Posterior vena cava (tissue), 2 donors: Measurements from ENCODE around the gene SMARCA5. TPM values are rescaled to one million over a fixed set of nuclear protein-coding genes. Genes with fewer than 3 reads are reported as not detected.
A peak's percentile ranks its signal among the peaks of the same experiment; 100 is the strongest.
"Not testable (repeated sequence)": the region's sequence is repeated elsewhere in the genome, so short reads cannot be mapped to it uniquely, and the experiment has no call there.

Experiments
- DNase-seq: peaks from one replicate; pipeline ENCODE4 v3.0.0-alpha.2; 2020; ENCODE audit warnings: low spot score
- intact Hi-C, 2 donors: fragments of 100-400 bp; cut with DNase I; formaldehyde crosslinking; loops; one replicate each; pipeline versions ENCODE4 v1.14.1 to v1.14.2; 2022 to 2023
- long read RNA-seq, 2 donors: library from polyadenylated mRNA; unstranded; transcript quantifications; one replicate each; pipeline ENCODE4 v2.0.0, GENCODE V29; 2020 to 2021
- total RNA-seq, 2 donors: library from RNA; stranded (reverse); fragmentation: NEBNext Ultra II Directional; extraction: Animal tissue kit (Norgen Biotek cat#: 25700); gene quantifications; one replicate each; pipeline ENCODE4 v1.2.1, GENCODE V29; 2021
- donor health status: DM: yes; HTN: yes; CAD: no.
- donor health status: DM: yes; HTN: yes; CAD: no.

SMARCA5 gene
- total RNA-seq: 10 to 100 TPM; 34.2 to 36.6 TPM
- long read RNA-seq, donor 1, full-length matches to known transcripts: 13 of 22 reads
- long read RNA-seq, donor 1, partial matches to known transcripts: 5 of 22 reads
- long read RNA-seq, donor 1, other reads (novel, unspliced or antisense): 4 of 22 reads
- long read RNA-seq, donor 2, full-length matches to known transcripts: 2 of 55 reads
- long read RNA-seq, donor 2, partial matches to known transcripts: 51 of 55 reads
- long read RNA-seq, donor 2, other reads (novel, unspliced or antisense): 2 of 55 reads

- intact Hi-C loops: no loop called here
- peak; percentile 99 for DNase-seq
These were observed at the start of gene SMARCA5 for GRCh38 chr4:143513314-143514168. TSS of gene SMARCA5 (plus strand) at chr4:143513702. CDS start at chr4:143513925, 223 bp downstream.

DNA sequence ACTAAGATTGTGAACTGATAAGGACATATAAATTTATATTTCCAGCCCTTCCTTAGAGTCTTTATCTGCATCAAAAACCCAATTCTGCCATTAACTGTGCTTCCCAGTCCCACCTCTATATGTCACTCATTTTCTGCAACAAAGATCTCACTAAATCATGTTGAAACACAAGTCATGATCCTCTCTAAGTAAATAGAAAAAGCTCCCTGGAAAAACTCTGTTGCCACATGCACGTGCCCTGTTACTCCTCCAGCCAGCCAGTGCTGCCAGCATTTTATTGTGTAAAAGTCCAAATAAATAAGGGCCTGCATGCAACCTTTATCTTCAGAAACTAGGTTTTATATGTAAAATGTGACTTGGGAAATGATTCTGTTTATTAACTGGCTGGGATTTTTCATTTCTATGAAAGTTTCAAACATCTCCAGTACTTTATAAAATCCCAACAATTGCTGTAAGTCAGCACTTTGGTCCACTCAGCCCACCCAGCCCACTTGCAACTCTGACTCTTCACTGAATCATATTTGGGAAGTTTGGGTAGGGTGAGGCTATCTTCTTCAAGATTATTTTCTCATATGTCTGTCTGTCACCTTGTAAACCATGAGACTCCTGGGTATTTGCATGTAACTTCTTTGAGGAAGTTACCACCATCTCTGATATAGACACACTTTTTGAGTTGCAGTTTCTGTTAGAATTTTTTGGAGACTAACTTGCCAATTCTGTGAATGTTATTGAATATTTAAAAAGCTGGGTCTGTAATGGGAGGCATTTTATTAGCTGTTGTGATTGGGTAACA is 40.0 kb upstream of the SMARCA5 start:
- intact Hi-C loops: no loop called here
- DNase-seq: no peak

DNA sequence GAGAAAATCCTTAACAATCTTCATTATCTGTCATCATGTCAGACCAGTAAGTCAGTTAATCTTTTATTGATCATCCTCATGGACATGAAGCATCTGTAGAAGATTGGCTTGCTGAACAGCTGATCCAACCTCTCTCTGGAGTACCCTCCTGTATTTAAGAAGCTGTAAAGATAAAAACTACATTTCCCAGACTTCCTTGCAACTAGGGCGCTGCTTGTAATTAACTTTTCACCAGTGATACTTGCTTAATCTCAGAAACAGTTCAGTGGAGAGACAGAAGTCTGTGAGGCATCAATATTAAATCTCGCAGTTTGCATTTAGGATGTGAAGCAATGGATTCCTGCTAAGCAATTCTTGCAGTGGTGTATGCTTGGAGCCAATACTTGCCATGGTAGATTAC is 36.0 kb upstream of the SMARCA5 start:
- DNase-seq: no peak
- intact Hi-C loops: no loop called here

- DNase-seq: no peak
- intact Hi-C loops: loop anchor here (10.0 kb wide), 1 partner anchor 277 kb away; no protein-coding TSS in a partner anchor
These were observed 32.1 kb upstream of the SMARCA5 start for GRCh38 chr4:143481361-143481760.

GRCh38 chr4:143482840-143483239 is 30.7 kb upstream of the SMARCA5 start:
- intact Hi-C loops: loop anchor here (10.0 kb wide), 1 partner anchor 278 kb away; no protein-coding TSS in a partner anchor
- no peak for DNase-seq

DNA sequence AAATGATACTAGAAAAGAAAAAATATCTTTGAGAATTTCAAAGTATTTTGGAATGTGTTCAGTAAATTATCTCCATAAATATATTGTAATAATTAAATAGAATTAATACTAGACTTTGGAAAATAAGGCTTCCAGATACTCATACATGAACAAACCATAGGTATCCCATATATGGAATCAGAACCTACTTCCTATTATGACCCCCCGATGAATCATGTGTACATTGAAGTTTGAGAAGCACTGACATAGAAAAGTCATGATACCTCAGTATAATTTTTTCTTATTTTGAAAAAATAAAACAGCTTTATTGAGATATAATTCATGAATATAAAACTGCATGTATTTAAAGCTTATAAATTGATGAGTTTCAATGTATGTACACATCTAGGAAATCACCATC is 27.2 kb upstream of the SMARCA5 start:
- intact Hi-C loops: loop anchor here (10.0 kb wide), 1 partner anchor 282 kb away; no protein-coding TSS in a partner anchor
- DNase-seq: no peak

DNA sequence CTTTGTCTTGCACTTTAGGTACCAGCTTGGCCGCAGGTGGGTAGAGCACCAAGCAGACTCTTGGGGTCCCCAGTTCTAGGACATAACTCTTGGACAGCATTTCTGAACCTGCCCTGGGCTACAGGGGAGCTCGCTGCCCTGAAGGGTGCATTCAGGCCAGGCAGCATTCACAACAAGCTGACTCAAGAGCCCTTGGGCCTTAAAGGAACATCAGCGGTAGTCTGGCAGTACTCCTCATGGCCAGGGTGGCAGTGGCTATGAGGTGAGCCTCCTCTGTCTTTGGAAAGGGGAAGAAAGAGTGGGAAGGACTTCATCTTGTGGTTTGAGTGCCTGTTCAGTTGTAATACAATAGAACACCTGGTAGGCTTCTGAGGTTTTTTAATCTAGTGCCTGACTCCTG is 24.8 kb upstream of the SMARCA5 start:
- DNase-seq: no peak
- intact Hi-C loops: loop anchor here (10.0 kb wide), 1 partner anchor 284 kb away; no protein-coding TSS in a partner anchor

DNA sequence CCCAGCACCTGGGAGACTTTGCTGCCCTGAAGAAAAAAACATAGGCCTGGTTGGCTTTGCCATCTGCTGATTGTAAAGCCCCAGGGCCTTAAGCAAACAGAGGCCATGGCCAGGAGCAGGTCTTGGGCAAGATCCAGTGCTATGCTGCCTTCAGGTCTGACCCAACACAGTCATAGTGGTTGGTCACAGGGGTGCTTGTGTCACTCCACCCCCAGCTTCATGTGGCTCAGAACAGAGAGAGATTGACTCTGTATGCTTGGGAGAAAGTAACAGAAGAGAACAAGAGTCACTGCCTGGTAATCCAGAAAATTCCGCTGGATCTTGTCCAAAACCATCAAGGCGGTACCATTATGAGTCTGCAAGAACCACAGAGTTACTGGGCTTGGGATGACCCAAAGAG is 24.4 kb upstream of the SMARCA5 start:
- intact Hi-C loops: loop anchor here (10.0 kb wide), 1 partner anchor 284 kb away; no protein-coding TSS in a partner anchor
- DNase-seq: no peak

GRCh38 chr4:143498021-143498420 is 15.5 kb upstream of the SMARCA5 start:
- no peak for DNase-seq

GRCh38 chr4:143502231-143502630 is 11.3 kb upstream of the SMARCA5 start:
- intact Hi-C loops: no loop called here
- DNase-seq: no peak

More at GRCh38 chr4:143498021-143498420, 15.5 kb upstream of the SMARCA5 start:
- intact Hi-C loops: no loop called here

- DNase-seq: no peak
- intact Hi-C loops: no loop called here
These were observed 7.5 kb upstream of the SMARCA5 start for GRCh38 chr4:143506031-143506430.

- DNase-seq: no peak
- intact Hi-C loops: no loop called here
These were observed 1.6 kb upstream of the SMARCA5 start for GRCh38 chr4:143511906-143512305.

DNA sequence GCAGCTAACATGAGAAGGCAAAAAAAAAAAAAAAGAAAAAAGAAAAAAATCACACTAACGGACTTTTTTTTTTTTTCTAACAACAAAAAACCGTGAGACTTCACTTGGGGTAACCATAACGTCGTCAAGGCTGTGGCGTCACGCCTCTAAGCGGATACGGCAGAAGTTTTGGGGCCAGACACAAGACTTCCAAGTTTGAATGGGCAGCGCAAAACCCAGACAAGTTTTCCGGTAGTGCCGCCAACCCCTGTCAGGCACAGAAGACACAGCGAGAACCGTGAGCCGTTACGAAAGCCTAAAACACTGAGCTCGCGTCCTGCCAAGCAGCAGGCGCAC is 556 bp upstream of the SMARCA5 start:
- intact Hi-C loops: no loop called here
- DNase-seq: no peak

DNA sequence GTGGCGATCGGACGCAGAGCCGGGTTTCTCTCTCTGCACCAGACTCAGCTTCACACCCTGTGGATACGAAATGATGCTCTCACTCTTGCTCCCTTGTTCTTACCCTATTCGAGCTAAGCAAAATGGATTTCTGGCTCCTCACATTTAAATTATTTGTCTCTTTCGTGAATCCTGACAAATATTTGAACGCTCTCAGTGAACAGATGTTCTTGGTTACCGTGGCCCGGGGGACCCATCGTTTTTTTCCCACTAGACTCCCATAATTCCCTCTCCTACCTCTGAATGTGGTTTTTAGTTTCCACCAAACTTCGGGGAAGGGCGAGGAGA is 630 bp downstream of the SMARCA5 start:
- intact Hi-C loops: no loop called here

DNA sequence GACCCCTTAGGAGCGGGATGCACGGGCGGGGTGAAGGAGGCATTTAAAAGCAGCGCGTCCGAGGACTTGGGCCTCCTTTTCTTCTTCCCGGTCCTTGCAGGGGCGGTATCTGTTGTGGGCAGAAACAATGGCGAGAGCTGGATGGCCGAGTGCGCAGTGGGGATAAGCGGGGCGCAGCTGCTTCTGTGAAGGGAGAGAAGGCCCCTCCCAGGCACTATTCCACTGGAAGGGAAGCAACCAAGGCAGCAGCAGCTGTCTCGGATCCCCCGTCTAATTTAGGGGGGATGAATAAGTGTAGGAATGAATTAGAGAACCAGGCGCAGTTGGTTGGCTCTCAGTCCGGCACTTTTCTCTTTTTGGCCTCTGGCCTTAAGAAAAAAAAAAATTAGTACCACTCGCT is 995 bp downstream of the SMARCA5 start:
- peak; percentile 82 for DNase-seq
- intact Hi-C loops: no loop called here

More for the DNA sequence above, 630 bp downstream of the SMARCA5 start:
- no peak for DNase-seq

- DNase-seq: no peak
- intact Hi-C loops: no loop called here
These were observed 1.4 kb downstream of the SMARCA5 start for GRCh38 chr4:143514901-143515300.

DNA sequence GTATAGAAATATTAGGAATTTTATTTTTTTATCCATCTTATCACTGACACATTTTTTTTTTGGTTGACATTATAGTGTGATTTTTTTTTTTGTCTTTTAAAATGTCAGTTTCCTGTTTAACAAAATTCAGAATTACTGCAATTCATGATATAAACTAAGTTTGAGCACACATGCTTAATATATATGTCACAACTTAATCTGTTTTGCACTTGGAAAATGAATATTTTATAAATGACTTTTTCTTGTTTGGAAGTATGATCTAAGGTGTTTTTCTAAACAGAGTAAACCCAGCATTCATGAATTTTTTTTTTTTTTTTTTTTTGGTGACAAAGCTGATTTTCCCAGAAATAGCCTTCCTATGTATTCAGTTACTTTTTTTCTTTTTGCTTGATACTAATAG is 2.4 kb downstream of the SMARCA5 start:
- no peak for DNase-seq
- intact Hi-C loops: no loop called here

DNA sequence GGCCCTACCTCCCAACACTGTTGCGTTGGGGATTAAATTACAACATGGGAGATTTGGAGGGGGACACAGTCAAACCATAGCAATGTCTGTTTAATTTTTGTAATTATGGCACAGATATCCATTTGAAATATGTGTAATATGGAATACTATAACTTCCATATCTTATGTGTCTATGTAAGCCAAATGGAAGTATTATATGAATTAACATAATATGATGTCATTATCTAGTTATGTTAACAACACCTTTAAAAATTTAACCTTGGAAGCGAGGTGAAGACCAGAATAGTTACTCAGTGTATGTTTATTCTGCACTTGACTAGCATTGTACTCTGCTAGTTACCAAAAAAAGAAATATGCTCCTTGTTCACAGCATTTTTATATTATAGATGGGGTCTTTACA is 4.3 kb downstream of the SMARCA5 start:
- intact Hi-C loops: no loop called here
- DNase-seq: no peak

DNA sequence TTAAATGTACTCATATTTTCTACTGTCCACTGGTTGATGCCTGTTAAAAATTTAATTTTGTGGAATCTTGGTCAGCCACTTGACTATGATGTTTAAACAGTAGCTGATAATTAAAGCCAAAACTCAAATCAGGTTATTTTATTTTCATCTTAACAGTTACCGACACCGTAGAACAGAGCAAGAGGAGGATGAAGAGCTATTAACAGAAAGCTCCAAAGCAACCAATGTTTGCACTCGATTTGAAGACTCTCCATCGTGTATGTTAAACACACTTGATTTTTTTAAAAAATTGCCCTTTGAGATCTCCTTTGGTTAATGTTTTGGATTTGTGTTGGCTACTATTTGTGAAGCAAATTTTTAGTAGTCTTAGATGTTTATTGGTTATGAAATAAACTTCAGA is 10.7 kb downstream of the SMARCA5 start:
- intact Hi-C loops: no loop called here
- no peak for DNase-seq

DNA sequence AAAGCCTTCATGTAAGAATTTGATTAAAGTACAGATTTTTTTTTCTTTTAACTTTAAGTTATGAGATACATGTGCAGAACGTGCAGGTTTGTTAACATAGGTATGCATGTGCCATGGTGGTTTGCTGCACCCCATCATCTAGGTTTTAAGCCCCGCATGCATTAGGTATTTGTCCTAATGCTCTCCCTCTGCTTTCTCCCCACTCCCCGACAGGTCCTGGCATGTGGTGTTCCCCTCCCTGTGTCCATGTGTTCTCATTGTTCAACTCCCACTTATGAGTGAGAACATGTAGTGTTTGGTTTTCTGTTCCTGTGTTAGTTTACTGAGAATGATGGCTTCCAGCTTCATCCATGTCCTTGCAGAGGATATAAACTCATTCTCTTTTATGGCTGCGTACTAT is 14.5 kb downstream of the SMARCA5 start:
- DNase-seq, intact Hi-C loops: not testable (repeated sequence)
